ENCODE results near the gene AHCYL2. TPM values are rescaled to one million over a fixed set of nuclear protein-coding genes. Genes with fewer than 3 reads are reported as not detected.

The AHCYL2 gene
- total and polyA plus RNA-seq, 2 of the 8 experiments (the other 6 are each of a cell fraction or from before 2014, with no cell fraction given), result 20.7 to 25.4 TPM

DNA sequence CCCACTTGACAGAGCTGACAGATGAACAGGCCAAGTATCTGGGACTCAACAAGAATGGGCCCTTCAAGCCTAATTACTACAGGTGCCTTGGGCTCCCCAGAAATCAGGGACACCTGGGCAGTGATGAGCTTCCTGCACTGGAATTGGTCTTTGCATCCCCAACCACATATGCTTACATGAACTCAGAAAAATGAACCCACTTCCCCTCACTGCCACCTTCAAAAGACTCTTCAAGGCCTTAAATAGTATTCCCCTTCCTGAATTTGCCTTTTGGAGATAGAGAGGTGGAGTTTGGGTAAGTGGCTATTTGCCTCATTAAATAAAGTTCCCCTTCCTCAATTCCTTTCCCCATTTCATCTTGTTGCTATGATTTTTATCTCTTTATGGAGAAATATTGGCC is 201.7 kb downstream of the AHCYL2 start:
- Histone ChIP-seq H4K20me1 (replicated peaks in 1 of 2; ENCODE audit: control insufficient read depth in 1 of 2, insufficient read depth in 2 of 2, low read length in 2 of 2) (no peaks in the 10 kb centered on the region), H3K23ac (ENCODE audit: insufficient read length) (no peak overlapping the region), H2AK5ac (ENCODE audit: low read depth, low read length) (no peak overlapping the region), H4K5ac (ENCODE audit: insufficient read length, low read depth, low read length) (no peak overlapping the region), H4K91ac (replicated peaks; ENCODE audit: insufficient read length, low read length) (no peak overlapping the region), H3K9ac (replicated peaks in 1 of 4; ENCODE audit: extremely low read depth in 1 of 4, low read depth in 3 of 4, low read length in 3 of 4) (no peak overlapping the region), H3K9me3 (ENCODE audit: insufficient read depth in 2 of 2, low read depth in 1 of 2, low read length in 1 of 2) (no peaks in the 10 kb centered on the region), H2BK12ac (ENCODE audit: low read depth, low read length) (no peak overlapping the region), H2AFZ (ENCODE audit: low read length) (no peak overlapping the region), H3K4me2 (ENCODE audit: insufficient read depth in 1 of 2, low read depth in 2 of 2, low read length in 2 of 2) (no peak overlapping the region), H2BK5ac (ENCODE audit: low read depth, low read length) (no peak overlapping the region), H3K14ac (ENCODE audit: insufficient read length) (no peak overlapping the region), H3K4me3 (ENCODE audit: extremely low read depth in 1 of 4, insufficient read depth in 2 of 4, low read depth in 3 of 4, low read length in 4 of 4) (no peak overlapping the region), H2BK20ac (ENCODE audit: low read length) (no peak overlapping the region), H3K27ac (ENCODE audit: low read depth, low read length) (no peak overlapping the region), H3K27me3 (replicated peaks in 1 of 4; ENCODE audit: control insufficient read depth in 3 of 4, extremely low read depth in 1 of 4, insufficient read depth in 3 of 4, low read length in 3 of 4) (no peaks in the 10 kb centered on the region), H2BK120ac (replicated peaks; ENCODE audit: low read depth, low read length) (no peak overlapping the region), H2BK15ac (ENCODE audit: low read length) (no peak overlapping the region), H3K23me2 (ENCODE audit: low read depth, low read length) (no peaks in the 10 kb centered on the region), H4K8ac (ENCODE audit: extremely low read depth, insufficient read depth, low read length) (no peak overlapping the region), H3K36me3 (ENCODE audit: control insufficient read depth in 2 of 4, insufficient read depth in 4 of 4, low read length in 3 of 4) (peaks cover 0 to 19% (median 8%) of the 10 kb centered on the region in 4 experiments; a peak in 5 of 8 replicates), H3K4me1 (replicated peaks in 1 of 4; ENCODE audit: control insufficient read depth in 3 of 4, insufficient read depth in 4 of 4, low read length in 3 of 4) (no peaks in the 10 kb centered on the region), H3K4ac (replicated peaks; ENCODE audit: insufficient read length, low read depth, low read length) (no peak overlapping the region), H3K79me1 (ENCODE audit: low read depth, low read length) (no peaks in the 10 kb centered on the region; the same call in 1 of the 2 replicates), H3K56ac (replicated peaks; ENCODE audit: insufficient read length, low read depth, low read length) (no peak overlapping the region), H3K79me2 (ENCODE audit: control insufficient read depth in 1 of 2, insufficient read depth in 2 of 2, low read length in 2 of 2) (no peaks in the 10 kb centered on the region), H3K18ac (ENCODE audit: extremely low read depth, low read length) (no peak overlapping the region)
- FAIRE-seq (no peak), DNase-seq (ENCODE audit: low read depth in 1 of 2, low spot score in 2 of 2) (no peak)
- POLR2A ChIA-PET (ENCODE audit: partially characterized antibody), result interaction anchor here (0.7 to 4.0 kb wide), 2 partner anchors 8 to 214 kb away, joined by 3 to 18 read pairs; partner anchors contain the start of gene STRIP2
- CTCF ChIA-PET (ENCODE audit: partially characterized antibody), result interaction anchor here (0.5 to 1.6 kb wide), 4 partner anchors 9 to 51 kb away, joined by 3 to 6 read pairs (median 4); no protein-coding TSS in a partner anchor
- TF ChIP-seq JUN (IDR thresholded peaks at IDR 0.05; ENCODE audit: low read depth, low read length) (no peak), TAF7 (optimal IDR thresholded peaks at IDR 0.05; ENCODE audit: borderline replicate concordance, low read depth, low read length) (no peak), EGR1 (IDR thresholded peaks at IDR 0.05; ENCODE audit: borderline replicate concordance, low read depth, low read length) (no peak), EZH2 (IDR thresholded peaks at IDR 0.05; ENCODE audit: low read depth, low read length, severe bottlenecking) (no peak), KDM1A (IDR thresholded peaks at IDR 0.05; ENCODE audit: borderline replicate concordance, low read length) (no peak), PHF8 (conservative IDR thresholded peaks at IDR 0.05; ENCODE audit: low read depth, low read length) (no peak), RXRA (IDR thresholded peaks at IDR 0.05; ENCODE audit: insufficient read depth, low read depth, low read length) (no peak), TBP (IDR thresholded peaks at IDR 0.05; ENCODE audit: low read depth, low read length) (no peak), HDAC6 (IDR thresholded peaks at IDR 0.05; ENCODE audit: low read depth, low read length) (no peak), CBX5 (IDR thresholded peaks at IDR 0.05; ENCODE audit: low read depth, low read length) (no peak), ASH2L (IDR thresholded peaks at IDR 0.05; ENCODE audit: low read length) (no peak), TEAD4 (IDR thresholded peaks at IDR 0.05; ENCODE audit: low read depth, low read length) (no peak), CTCF (IDR thresholded peaks at IDR 0.05; ENCODE audit: control extremely low read depth in 1 of 3, insufficient read depth in 1 of 3, low read depth in 1 of 3, low read length in 3 of 3) (no peak)
